ENCODE data around the gene ALDH3B1. TPM values are rescaled to one million over a fixed set of nuclear protein-coding genes. Genes with fewer than 3 reads are reported as not detected.

ALDH3B1 gene
- total RNA-seq, 1 donor from 2014 or later = 0.41 TPM

DNA sequence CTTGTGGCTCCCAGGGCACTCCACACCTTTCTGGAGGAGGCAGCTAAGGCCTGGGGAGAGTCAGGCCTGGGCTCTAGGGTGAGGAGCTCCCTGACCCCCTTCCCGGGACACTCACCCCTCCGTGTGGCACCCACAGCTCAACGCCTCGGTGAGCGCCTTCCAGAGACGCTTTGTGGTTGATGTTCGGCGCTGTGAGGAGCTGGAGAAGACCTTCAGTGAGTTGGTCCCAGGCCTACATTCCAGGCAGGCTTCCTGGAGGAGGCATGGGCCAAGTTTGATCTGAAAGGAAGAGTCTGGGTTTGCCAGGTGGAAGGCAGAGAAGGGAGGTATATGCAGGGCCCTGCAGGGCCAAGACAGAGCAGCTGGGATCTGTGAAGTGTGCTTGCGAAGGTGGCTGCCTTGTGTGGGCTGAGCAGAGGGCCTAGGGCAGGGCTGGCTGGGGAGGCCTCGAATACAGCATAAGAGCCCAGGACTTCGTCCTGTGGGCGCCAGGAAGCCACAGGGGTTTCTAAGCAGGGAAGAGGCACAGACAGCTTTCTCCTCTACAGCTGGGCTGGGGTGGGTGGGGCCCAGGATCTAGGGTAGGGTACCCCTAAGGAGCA, 31.6 kb downstream of the ALDH3B1 start:
- no peak for FAIRE-seq
- DNase-seq (ENCODE audit: low spot score in 2 of 2) = no peak

DNA sequence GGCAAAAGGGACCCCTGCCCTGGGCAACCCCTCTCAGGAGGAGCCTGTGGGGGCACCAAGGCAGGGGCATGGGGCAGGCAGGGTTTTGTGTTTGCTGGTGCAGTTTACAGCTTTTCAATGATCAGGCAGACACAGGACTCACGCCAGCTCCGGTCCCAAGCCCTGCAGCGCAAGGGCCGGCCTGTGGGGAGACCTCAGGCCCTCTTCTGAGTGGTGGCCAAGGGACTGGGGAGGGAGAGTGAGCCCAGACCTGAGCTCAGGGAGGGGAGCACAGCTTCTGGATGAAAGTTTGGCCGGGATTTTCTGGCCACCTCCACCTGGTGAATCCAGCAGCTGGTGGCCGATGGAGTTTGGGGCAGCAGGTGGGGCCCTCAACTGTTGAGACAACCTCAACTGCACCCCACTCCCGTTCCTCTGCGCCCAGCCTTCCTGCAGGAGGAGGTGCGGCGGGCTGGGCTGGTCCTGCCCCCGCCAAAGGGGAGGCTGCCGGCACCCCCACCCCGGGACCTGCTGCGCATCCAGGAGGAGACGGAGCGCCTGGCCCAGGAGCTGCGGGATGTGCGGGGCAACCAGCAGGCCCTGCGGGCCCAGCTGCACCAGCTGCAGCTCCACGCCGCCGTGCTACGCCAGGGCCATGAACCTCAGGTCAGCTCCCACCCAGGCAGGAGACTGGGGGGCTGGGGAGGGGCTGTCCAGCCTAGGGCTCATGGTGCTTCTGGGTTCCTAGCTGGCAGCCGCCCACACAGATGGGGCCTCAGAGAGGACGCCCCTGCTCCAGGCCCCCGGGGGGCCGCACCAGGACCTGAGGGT, 32.3 kb downstream of the ALDH3B1 start:
- no peak for DNase-seq (ENCODE audit: low spot score in 2 of 2)
- no peak for FAIRE-seq

DNA sequence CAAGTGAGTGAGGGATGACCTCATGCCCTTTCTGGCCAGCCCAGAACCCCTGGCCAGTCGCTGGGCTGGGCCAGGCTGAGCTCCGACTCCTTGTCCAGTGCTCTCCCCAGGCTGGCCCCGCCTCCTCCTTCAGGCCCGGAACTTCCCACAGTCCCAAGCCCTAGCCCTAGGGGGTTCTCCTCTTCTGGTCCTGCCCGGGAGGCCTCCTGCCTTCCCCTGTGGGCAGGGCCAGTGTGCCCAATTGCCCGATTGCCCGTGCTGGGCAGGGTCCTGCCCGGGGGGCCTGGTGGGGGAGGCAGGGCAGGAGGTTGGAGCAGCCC, 32.9 kb downstream of the ALDH3B1 start:
- DNase-seq (ENCODE audit: low spot score in 2 of 2) = peak in 1 of 2 donors; percentile 30
- no peak for FAIRE-seq

DNA sequence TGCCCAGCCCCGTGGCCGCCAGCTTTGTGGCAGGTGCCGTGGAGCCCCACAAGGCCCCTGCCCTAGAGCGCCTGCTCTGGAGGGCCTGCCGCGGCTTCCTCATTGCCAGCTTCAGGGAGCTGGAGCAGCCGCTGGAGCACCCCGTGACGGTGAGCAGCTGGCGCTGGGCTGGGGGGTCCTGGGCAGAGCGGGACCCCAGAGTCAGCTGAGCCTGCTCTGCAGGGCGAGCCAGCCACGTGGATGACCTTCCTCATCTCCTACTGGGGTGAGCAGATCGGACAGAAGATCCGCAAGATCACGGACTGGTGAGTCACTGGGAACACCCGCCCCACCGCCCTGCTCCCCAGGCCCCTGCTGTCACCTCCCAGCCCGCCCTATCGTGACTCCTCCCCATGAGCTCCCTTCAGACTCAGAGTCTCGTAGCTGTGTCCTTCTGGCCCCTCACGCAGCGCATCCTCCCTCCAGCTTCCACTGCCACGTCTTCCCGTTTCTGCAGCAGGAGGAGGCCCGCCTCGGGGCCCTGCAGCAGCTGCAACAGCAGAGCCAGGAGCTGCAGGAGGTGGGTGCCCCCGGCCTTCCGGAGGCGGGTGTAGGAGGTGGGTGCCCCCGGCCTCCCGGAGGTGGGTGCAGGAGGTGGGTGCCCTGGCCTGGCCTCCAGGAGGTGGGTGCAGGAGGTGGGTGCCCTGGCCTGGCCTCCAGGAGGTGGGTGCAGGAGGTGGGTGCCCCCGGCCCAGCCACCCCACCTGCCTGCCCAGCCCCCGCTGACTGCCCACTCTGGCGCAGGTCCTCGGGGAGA, 33.4 kb downstream of the ALDH3B1 start:
- FAIRE-seq (no peak), DNase-seq (ENCODE audit: low spot score in 2 of 2) (peak in 1 of 2 donors; percentile 43)

DNA sequence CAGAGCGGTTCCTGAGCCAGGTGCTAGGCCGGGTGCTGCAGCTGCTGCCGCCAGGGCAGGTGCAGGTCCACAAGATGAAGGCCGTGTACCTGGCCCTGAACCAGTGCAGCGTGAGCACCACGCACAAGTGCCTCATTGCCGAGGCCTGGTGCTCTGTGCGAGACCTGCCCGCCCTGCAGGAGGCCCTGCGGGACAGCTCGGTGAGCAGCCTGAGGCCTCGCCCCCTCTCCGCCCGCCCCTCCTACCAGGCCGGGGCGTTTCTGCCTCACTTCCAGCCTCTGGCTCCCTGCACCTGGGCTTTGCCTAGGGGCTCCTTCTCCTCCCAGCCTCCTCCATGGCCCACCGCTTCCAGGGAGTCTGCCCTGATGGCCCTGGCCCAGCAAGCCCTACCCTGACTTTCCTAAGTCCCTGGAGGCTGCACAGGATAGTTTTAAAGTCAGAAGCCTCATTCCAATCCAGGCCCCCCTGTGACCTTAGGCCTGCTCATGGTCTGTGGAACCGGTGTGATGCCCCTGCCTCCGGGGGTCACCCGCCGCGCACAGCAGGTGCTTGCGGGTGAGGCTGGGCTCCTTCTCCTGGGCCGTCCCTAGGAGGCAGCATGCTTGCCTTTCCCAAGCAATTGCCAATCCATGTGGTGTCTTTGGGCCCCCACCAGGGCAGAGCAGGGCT, 34.2 kb downstream of the ALDH3B1 start:
- DNase-seq (ENCODE audit: low spot score in 2 of 2) (peak in 1 of 2 donors; percentile 24), FAIRE-seq (no peak)

DNA sequence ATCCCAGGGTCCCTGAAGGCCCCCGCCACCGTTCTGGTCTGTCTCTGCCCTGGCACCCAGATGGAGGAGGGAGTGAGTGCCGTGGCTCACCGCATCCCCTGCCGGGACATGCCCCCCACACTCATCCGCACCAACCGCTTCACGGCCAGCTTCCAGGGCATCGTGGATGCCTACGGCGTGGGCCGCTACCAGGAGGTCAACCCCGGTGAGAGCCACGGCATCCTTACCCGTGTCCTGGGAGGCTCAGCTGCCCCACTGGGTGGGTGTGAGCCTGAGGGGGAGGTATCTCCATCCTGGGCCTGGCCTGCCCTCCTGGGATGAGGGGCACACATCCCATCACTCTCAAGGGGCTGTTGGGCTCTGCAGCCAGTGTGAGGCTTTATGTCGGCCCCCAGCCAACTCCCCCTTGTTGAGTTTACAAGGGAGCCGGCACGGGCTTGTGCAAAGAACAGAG, 34.8 kb downstream of the ALDH3B1 start:
- DNase-seq (ENCODE audit: low spot score in 2 of 2) (no peak), FAIRE-seq (no peak)

DNA sequence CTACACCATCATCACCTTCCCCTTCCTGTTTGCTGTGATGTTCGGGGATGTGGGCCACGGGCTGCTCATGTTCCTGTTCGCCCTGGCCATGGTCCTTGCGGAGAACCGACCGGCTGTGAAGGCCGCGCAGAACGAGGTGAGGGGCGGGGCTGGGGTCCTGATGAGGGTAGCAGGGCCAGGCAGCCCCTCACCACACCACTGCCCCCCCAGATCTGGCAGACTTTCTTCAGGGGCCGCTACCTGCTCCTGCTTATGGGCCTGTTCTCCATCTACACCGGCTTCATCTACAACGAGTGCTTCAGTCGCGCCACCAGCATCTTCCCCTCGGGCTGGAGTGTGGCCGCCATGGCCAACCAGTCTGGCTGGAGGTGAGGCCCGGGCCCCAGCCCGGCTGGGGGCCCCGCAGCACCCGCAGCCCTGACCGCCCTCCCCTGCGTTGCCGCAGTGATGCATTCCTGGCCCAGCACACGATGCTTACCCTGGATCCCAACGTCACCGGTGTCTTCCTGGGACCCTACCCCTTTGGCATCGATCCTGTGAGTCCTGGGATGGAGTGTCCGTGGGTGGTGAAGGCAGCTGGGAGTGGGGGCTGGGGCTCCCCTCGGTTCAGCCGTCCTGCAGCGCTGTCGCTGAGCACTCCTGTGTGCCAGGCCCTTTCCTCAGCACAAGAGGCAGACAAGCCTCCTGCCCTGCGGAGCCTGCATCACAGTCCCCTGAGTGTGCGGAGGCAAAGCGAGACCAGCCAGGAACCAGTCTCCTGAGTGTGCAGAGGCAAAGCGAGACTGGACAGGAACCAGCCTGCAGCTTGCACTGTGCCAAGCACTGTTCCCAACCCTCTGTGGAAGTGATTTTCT, 37.5 kb downstream of the ALDH3B1 start:
- FAIRE-seq (no peak), DNase-seq (ENCODE audit: low spot score in 2 of 2) (peak in 1 of 2 donors; percentile 55)

DNA sequence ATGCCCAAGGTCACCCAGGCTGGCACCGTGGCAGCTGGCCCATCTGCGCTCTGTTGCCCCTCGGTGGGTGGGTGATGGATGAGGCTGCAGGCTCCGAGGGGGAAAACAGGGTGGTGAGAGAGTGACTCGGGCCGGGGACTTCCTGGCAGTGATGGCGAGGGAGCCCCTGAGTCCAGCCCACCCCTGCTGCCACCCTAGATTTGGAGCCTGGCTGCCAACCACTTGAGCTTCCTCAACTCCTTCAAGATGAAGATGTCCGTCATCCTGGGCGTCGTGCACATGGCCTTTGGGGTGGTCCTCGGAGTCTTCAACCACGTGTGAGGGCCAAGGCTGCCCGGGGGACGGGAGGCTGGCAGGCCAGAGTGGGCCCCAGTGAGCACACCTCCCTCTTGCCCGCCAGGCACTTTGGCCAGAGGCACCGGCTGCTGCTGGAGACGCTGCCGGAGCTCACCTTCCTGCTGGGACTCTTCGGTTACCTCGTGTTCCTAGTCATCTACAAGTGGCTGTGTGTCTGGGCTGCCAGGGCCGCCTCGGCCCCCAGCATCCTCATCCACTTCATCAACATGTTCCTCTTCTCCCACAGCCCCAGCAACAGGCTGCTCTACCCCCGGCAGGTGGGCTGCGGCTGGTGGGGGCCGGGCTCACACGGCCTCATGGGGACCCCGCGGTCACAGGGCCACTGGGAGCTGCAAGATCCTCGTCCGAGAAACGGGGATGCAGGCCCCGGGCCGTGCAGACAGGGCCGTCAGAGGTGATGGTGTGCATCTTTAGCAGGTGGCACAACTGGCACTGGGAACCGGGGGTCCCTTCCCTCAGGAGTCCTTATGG, 38.8 kb downstream of the ALDH3B1 start:
- DNase-seq (ENCODE audit: low spot score in 2 of 2) = no peak
- no peak for FAIRE-seq

DNA sequence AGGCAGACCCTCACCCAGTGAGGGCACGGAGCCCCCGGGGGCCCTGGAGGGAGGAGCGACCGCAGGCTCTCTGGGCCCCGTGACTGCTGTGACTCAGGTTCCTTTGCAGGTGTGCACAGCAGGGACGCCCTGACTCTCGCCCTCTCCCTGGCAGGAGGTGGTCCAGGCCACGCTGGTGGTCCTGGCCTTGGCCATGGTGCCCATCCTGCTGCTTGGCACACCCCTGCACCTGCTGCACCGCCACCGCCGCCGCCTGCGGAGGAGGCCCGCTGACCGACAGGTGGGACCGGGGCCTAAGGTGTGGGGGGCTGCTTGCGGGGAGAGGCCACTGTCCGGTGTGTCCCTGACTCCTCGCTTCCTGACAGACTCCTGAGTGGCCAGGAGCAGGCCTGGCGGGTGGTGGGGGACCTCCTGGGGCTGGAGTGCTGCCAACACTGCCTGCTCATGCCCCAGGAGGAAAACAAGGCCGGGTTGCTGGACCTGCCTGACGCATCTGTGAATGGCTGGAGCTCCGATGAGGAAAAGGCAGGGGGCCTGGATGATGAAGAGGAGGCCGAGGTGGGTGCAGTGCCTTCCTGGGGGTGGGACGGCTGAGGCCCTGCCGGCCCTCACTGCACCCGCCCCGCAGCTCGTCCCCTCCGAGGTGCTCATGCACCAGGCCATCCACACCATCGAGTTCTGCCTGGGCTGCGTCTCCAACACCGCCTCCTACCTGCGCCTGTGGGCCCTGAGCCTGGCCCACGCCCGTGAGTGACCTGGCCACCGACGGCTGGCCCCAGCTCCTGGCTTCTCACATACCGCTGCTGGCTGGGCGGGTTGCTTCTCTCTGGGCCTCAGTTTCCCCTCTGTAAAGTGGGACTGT, 39.6 kb downstream of the ALDH3B1 start:
- peak in 1 of 2 donors; percentile 31 for DNase-seq (ENCODE audit: low spot score in 2 of 2)
- no peak for FAIRE-seq

DNA sequence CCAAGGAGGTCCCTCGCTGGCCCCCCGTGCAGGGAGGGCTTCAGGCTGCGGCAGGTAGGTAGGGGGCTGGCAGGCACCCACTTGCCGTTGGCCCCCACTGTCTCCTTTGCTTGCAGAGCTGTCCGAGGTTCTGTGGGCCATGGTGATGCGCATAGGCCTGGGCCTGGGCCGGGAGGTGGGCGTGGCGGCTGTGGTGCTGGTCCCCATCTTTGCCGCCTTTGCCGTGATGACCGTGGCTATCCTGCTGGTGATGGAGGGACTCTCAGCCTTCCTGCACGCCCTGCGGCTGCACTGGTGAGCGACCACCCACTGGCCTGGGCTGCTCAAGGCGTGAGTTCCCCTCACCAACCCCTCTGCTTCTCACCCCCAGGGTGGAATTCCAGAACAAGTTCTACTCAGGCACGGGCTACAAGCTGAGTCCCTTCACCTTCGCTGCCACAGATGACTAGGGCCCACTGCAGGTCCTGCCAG, 40.3 kb downstream of the ALDH3B1 start:
- FAIRE-seq = no peak
- DNase-seq (ENCODE audit: low spot score in 2 of 2) = no peak

DNA sequence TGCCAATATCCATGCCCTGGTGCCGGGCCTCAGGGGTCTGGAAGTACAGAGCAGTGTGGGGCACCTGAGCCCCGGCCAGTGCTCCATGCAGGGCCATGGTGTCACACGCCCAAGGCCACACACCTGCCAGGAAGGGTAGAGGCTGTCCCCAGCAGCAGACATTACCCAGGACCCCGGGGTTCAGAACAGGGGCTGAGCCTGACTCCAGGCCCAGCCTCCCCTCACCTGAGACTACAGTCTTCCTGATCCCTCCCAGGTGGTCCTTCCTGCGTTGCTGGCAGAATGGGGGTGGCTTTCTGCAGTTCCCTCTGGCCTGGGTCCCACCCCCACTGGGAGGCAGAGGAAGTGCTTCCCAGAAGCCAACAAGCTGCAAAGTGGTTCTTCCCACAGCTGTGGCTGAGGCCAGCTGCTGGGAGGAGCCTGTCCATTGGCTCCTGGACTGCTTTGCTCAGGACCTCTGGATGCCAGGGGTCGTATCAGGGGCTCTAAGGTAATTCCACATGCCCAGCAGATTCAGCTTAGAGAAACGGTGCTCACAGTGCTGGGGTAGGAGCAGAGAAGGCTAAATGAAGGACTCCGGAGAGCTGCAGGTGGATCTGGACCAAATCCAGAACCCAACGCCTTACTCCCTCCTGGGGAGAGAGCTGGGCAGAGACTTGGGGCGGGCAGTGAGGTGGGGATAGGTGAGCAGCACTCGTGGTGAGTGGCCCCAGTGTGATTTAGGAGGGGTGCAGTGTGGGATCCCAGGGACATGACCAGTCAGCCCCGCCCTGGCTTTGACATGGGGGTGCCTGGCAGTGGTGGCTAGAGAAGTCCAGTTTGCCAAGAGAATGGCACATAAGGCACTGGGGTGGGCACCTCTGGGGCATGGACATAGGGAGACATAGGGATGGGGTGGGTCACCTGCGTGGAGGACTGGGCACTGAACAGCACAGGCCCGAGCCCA, 41.3 kb downstream of the ALDH3B1 start:
- DNase-seq (ENCODE audit: low spot score in 2 of 2) (peak in 1 of 2 donors; percentile 44), FAIRE-seq (no peak)

DNA sequence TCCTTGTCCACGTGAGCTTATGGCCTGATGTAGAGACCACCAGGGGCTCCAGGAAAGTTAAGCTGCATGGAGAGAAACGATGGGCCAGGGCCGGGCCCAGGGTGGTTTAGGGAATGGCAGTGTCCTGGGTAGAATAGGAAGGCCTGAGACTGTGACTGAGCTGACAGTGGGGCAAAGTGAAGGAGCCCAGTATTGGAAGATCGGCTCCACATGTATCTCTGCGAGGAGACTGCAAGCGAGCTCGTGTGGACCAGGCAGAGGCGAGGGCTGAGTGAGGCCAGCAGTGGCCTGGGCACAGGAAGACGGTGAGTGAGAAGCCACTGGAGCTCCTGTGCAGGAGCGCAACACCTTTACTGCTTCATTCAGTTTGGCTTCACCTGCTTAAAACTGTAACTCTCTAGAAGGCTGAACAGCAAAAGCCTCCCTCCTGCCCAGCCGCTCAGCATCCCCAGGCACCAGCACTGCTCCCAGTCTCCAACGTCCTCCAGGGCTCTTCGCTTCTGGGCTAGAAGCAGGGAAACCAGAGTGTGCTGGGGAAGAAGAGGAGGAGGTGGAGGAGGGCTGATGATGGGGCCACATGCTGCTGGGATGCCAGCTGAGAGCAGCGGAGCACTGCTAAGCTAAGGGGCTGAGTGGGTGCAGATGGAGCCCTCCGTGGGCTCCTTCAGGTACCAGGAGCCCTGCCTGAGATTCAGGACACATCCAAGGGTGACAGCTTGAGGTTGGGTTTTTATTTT, 42.2 kb downstream of the ALDH3B1 start:
- FAIRE-seq (no peak), DNase-seq (ENCODE audit: low spot score in 2 of 2) (no peak)

DNA sequence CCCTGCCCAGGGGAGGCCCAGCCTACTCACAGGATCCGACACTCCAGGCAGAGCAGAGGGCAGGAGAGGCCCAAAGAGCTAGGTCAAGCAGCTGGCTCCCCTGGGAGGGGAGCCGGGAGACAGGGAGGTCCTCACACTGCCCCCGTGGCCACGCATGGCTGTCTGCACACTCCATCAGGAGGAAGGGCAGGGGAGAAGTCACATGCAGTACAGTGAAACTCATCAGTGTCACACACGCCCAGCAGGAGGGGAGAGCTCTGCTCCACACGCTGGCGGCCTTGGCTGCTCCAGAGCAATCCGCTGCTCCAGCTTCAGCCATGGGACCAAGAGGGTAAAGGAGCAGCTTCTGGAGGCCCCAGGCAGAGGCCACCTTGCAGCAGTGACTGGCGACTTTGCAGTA, 43.0 kb downstream of the ALDH3B1 start:
- FAIRE-seq = no peak
- DNase-seq (ENCODE audit: low spot score in 2 of 2) = peak in 1 of 2 donors; percentile 34

DNA sequence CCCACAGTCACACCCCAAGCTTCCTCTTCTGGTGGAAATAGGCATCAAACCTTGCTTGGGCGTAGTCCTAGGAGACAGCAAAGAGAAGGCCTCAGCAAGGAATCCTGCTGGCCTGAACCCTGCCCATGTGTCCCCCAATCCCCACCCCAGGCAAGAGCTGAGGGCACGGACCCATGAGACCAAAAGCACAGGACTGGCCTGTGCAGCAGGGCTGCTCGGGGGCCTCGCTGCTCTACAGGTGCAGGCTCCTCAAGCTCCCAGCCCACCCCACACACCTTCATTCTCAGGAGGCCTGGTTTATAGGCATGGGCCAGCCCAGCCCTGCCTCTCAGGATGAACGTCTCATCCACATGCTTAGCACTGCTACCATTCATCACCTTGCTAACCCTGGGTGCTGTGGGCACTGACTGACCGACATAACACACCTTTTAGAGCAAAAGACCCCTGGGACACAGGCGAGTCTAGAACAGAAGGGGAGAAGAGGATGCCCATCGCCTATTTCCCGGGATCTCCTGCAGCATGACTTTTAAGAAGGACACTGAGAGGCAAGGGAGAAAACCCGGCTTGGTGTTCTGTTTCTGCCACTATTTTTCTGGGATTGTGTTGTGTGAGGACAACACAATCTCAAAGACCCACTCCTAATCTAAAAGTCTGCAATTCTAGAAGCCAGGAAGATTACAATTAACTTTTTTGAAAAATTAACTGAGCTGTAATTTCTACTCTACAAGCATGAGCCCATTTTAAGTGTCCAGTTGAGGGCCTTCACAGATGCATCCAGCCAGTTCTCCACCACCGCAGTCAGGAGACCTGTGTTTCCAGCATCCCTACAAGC, 44.1 kb downstream of the ALDH3B1 start:
- DNase-seq (ENCODE audit: low spot score in 2 of 2) (no peak), FAIRE-seq (no peak)
